GM12878 (cell line): ENCODE results near the gene SERINC5. TPM values are rescaled to one million over a fixed set of nuclear protein-coding genes. Genes with fewer than 3 reads are reported as not detected.

Source experiments
- ATAC-seq: fragments of 200-7000 bp; cut with Tn5 transposase; 3 replicates; pipeline ENCODE4 v1.9.1; 2020; ENCODE audit warnings: mild to moderate bottlenecking, moderate library complexity
- BruUV-seq: library from RNA; stranded (reverse); fragments of 400-500 nt; replicated peaks from 2 replicates; lab custom pipeline; 2021; lab: Mats Ljungman, UMichigan
- CTCF ChIA-PET: fragments of 300-600 bp; sonication (Branson Sonifier 250); formaldehyde crosslinking; extraction: SDS; loops from one replicate; lab custom pipeline; 2021; ENCODE audit warnings: inconsistent platforms; lab: Yijun Ruan, JAX
- POLR2A ChIA-PET: fragments of 350-600 bp; formaldehyde crosslinking; extraction: SDS; loops from one replicate; lab custom pipeline; 2021; ENCODE audit warnings: inconsistent platforms; lab: Charles Lee
- RAD21 ChIA-PET: fragments of 300-600 bp; sonication (Branson Sonifier 250); formaldehyde crosslinking; loops from one replicate; lab custom pipeline; 2023; ENCODE audit warnings: antibody characterized with exemption; ENCODE audit not compliant: unreplicated experiment; lab: Charles Lee
- SMC1A ChIA-PET: fragments of 300-600 bp; sonication (Branson Sonifier 250); formaldehyde crosslinking; loops from one replicate; lab custom pipeline; 2023; ENCODE audit not compliant: unreplicated experiment, uncharacterized antibody; lab: Charles Lee
- DNase-seq: peaks from one replicate; pipeline ENCODE4 v3.0.0-alpha.2; 2011; ENCODE audit warnings: low read depth, low spot score
- FAIRE-seq: peaks from 3 replicates; lab custom pipeline; 2011; peaks lifted over from hg19 to GRCh38; lab: Jason Lieb, UNC
- H2AFZ ChIP-seq: 2 replicates; pipeline ENCODE4 v1.6.0; 2011; ENCODE audit warnings: low read depth, low read length, control low read depth; ENCODE audit not compliant: control insufficient read depth
- H3K27ac ChIP-seq: 2 replicates; pipeline ENCODE4 v1.5.1; 2011; ENCODE audit warnings: control low read depth; ENCODE audit not compliant: control insufficient read depth, insufficient read depth
- H3K27me3 ChIP-seq, 2 experiments: replicated peaks in 1 of 2; 2 replicates each; pipeline versions ENCODE4 v1.6.0 to v1.6.1; 2011; ENCODE audit warnings: low read length in 1 of 2; ENCODE audit not compliant: control insufficient read depth in 2 of 2, insufficient read depth in 2 of 2
- H3K36me3 ChIP-seq, 2 experiments: 2 replicates each; pipeline ENCODE4 v1.5.1; 2011; ENCODE audit warnings: low read length in 1 of 2; ENCODE audit not compliant: control insufficient read depth in 2 of 2, insufficient read depth in 2 of 2
- H3K4me1 ChIP-seq: 2 replicates; pipeline ENCODE4 v1.6.1; 2011; ENCODE audit warnings: mild to moderate bottlenecking, low read length, moderate library complexity, mixed read lengths; ENCODE audit not compliant: control insufficient read depth, insufficient read depth
- H3K4me2 ChIP-seq: 2 replicates; pipeline ENCODE4 v1.6.0; 2011; ENCODE audit warnings: control low read depth; ENCODE audit not compliant: control insufficient read depth, insufficient read depth
- H3K4me3 ChIP-seq: fragments of 200-600 bp; sonication (generic); 2 replicates; pipeline ENCODE4 v1.5.1; 2016
- H3K79me2 ChIP-seq: 2 replicates; pipeline ENCODE4 v1.6.0; 2011; ENCODE audit warnings: low read length; ENCODE audit not compliant: control insufficient read depth, insufficient read depth
- H3K9ac ChIP-seq: 2 replicates; pipeline ENCODE4 v1.8.0; 2011; ENCODE audit warnings: low read length, control low read depth, mixed read lengths; ENCODE audit not compliant: control insufficient read depth, insufficient read depth
- H3K9me3 ChIP-seq: replicated peaks from 3 replicates; pipeline ENCODE4 v1.5.1; 2011; ENCODE audit warnings: mild to moderate bottlenecking, low read length; ENCODE audit not compliant: control insufficient read depth, insufficient read depth
- H4K20me1 ChIP-seq: 2 replicates; pipeline ENCODE4 v1.6.0; 2011; ENCODE audit not compliant: control insufficient read depth, insufficient read depth
- ATF7 ChIP-seq: fragments of 450-650 bp; IDR thresholded peaks from 2 replicates; pipeline ENCODE4 v1.6.1; 2016; ENCODE audit warnings: low read depth, mild to moderate bottlenecking
- EED ChIP-seq: sonication (generic); IDR thresholded peaks from 2 replicates; pipeline ENCODE4 v1.6.1; 2016; ENCODE audit warnings: antibody characterized with exemption, low read depth
- GABPA ChIP-seq: IDR thresholded peaks from 2 replicates; pipeline ENCODE4 v1.6.1; 2014; ENCODE audit warnings: antibody characterized with exemption, low read depth, mild to moderate bottlenecking, inconsistent platforms
- IKZF1 ChIP-seq: fragments of 450-650 bp; conservative IDR thresholded peaks from 2 replicates; pipeline ENCODE4 v1.6.1; 2017; ENCODE audit warnings: antibody characterized with exemption, mild to moderate bottlenecking
- IRF5 ChIP-seq: fragments of 450-650 bp; IDR thresholded peaks from 2 replicates; pipeline ENCODE4 v1.6.1; 2017; ENCODE audit warnings: borderline replicate concordance
- KAT2A ChIP-seq: conservative IDR thresholded peaks from 2 replicates; pipeline ENCODE4 v1.6.1; 2011; ENCODE audit warnings: low read depth, low read length; ENCODE audit not compliant: control insufficient read depth
- MLLT1 ChIP-seq: fragments of 450-650 bp; IDR thresholded peaks from 2 replicates; pipeline ENCODE4 v1.6.1; 2016; ENCODE audit warnings: mild to moderate bottlenecking
- MYB ChIP-seq: fragments of 150-350 bp; IDR thresholded peaks from 2 replicates; pipeline ENCODE4 v1.6.1; 2014; ENCODE audit warnings: mild to moderate bottlenecking, low read depth, low read length, borderline replicate concordance
- MYC ChIP-seq: IDR thresholded peaks from 2 replicates; pipeline ENCODE4 v1.6.1; 2011; ENCODE audit warnings: mild to moderate bottlenecking, low read length, moderate library complexity, inconsistent platforms; ENCODE audit not compliant: insufficient read depth, insufficient replicate concordance, insufficient read length, severe bottlenecking
- NBN ChIP-seq: fragments of 450-650 bp; IDR thresholded peaks from 2 replicates; pipeline ENCODE4 v1.6.1; 2016
- PRDM15 ChIP-seq: fragments of 450-650 bp; formaldehyde crosslinking; IDR thresholded peaks from 2 replicates; pipeline ENCODE4 v1.4.0; 2020; ENCODE audit warnings: mild to moderate bottlenecking, moderate library complexity
- RB1 ChIP-seq: fragments of 450-650 bp; formaldehyde crosslinking; IDR thresholded peaks from 2 replicates; pipeline ENCODE4 v1.6.1; 2017; ENCODE audit warnings: mild to moderate bottlenecking, borderline replicate concordance
- TCF3 ChIP-seq: IDR thresholded peaks from 2 replicates; pipeline ENCODE4 v1.6.1; 2012; ENCODE audit warnings: low read depth, mild to moderate bottlenecking, low read length, borderline replicate concordance; ENCODE audit not compliant: insufficient read depth
- WGBS: methylation state at CpG from one replicate; pipeline ENCODE4 v1.1.6; 2016; ENCODE audit warnings: low lambda C conversion rate; ENCODE audit not compliant: insufficient replicate concordance, insufficient coverage; ENCODE audit errors: missing lambda C conversion rate; 5-methylcytosine and 5-hydroxymethylcytosine counted together
- in situ Hi-C: fragments of 300-500 bp; cut with MboI; formaldehyde crosslinking; loops from 9 replicates; pipeline ENCODE4 v1.14.3; 2018; ENCODE audit warnings: mixed read lengths
- intact Hi-C: fragments of 100-400 bp; cut with micrococcal nuclease; formaldehyde crosslinking; loops from one replicate; pipeline ENCODE4 v1.14.2; 2022; ENCODE audit not compliant: unreplicated experiment
- polyA plus RNA-seq, 11 experiments: library from polyadenylated mRNA; depleted of rRNA in 4 of 11; unstranded in 6 of 11; stranded (reverse) in 5 of 11; fragments of >200 nt; fragmentation: Nextera tagmentation in 4 of 11; fragmentation: Illumina TruSeq in 1 of 11; extraction: Ambion mirVana in 4 of 11; extraction: Trizol in 1 of 11; gene quantifications; 1 replicate in 1 of 11; 2 replicates in 10 of 11; pipeline versions ENCODE4 v1.2.1 to v1.2.3, GENCODE V29; 2011 to 2016; ENCODE audit warnings: inconsistent platforms in 2 of 11, missing spikeins in 2 of 11, low read depth in 1 of 11
- total RNA-seq, 4 experiments: library from RNA; depleted of rRNA in 3 of 4; stranded (reverse); fragments of >200 nt in 3 of 4; fragmentation: Illumina TruSeq in 1 of 4; extraction: Trizol in 1 of 4; gene quantifications; 2 replicates each; pipeline versions ENCODE4 v1.2.1 to v1.2.3, GENCODE V29; 2013 to 2021

SERINC5 gene
- total and polyA plus RNA-seq, 10 of the 15 experiments (the other 5 are each of a cell fraction or from before 2014, with no cell fraction given) = 0.66 to 7.0 (median 2.8) TPM

- Histone ChIP-seq H3K4me2 (no peak overlapping the region), H3K9me3 (no peaks in the 10 kb centered on the region), H3K9ac (no peak overlapping the region), H3K27me3 (no peaks in the 10 kb centered on the region), H4K20me1 (no peaks in the 10 kb centered on the region), H3K27ac (no peak overlapping the region), H2AFZ (no peak overlapping the region), H3K4me3 (no peak overlapping the region), H3K79me2 (no peaks in the 10 kb centered on the region), H3K4me1 (no peaks in the 10 kb centered on the region), H3K36me3 (no peaks in the 10 kb centered on the region)
- intact Hi-C loops = no loop called here
- ATAC-seq = no peak
- RAD21 ChIA-PET = interaction anchor here (0.8 to 1.0 kb wide), 3 partner anchors 31 to 125 kb away, joined by 3 read pairs; partner anchors contain the start of gene SERINC5
- TF ChIP-seq KAT2A (no peak), IRF5 (no peak), TCF3 (no peak), MLLT1 (no peak), MYB (no peak), PRDM15 (no peak), NBN (no peak), MYC (no peak), EED (no peak), IKZF1 (no peak), ATF7 (no peak), GABPA (no peak), RB1 (no peak)
- no TSS peak for BruUV-seq
- in situ Hi-C loops = no loop called here
- POLR2A ChIA-PET = interaction anchor here (0.6 to 1.5 kb wide), 3 partner anchors 9 to 48 kb away, joined by 3 to 4 read pairs (median 3); no protein-coding TSS in a partner anchor
- DNase-seq = no peak
- no peak for FAIRE-seq
- CTCF ChIA-PET = no interaction called here
- SMC1A ChIA-PET = interaction anchor here (1.2 to 2.0 kb wide), 3 partner anchors 38 to 126 kb away, joined by 3 to 5 read pairs (median 5); partner anchors contain the start of gene SERINC5
- 55% methylated on average over 2 of the region's 2 CpGs for WGBS
These were observed 38.2 kb downstream of the SERINC5 start for GRCh38 chr5:80217667-80218066.
